ENCODE results near the gene LYRM4.

DNA sequence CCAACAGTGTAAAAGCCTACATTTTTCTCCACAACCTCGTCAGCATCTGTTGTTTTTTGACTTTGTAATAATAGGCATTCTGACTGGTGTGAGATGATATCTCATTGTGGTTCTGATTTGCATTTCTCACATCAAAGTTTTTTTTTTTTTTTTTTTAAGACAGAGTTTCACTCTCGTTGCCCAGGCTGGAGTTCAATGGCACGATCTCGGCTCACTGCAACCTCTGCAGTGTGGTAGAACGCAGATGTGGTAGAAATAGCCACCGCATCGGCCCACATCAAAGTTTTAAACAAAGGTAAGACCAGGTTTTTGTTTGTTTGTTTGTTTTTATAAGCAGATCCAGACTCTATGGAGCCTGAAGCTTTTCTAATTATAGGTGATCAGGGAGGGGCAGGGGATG lies 188.3 kb downstream of the LYRM4 start:
- TF ChIP-seq GATA2 (IDR thresholded peaks at IDR 0.05; ENCODE audit: low read depth, low read length): no peak
- TF ChIP-seq GATA3 (IDR thresholded peaks at IDR 0.05; ENCODE audit: low read depth, low read length): no peak

Data from SH-SY5Y (cell line).